ENCODE results near the gene FIP1L1. TPM values are rescaled to one million over a fixed set of nuclear protein-coding genes. Genes with fewer than 3 reads are reported as not detected.

Gene FIP1L1
- total and polyA plus RNA-seq, 9 of the 15 experiments (the other 6 are each of a cell fraction or from before 2014, with no cell fraction given) = 34.6 to 137 (median 72.0) TPM

- TF ChIP-seq ZBTB40 (IDR thresholded peaks at IDR 0.05) (peak; percentile 70), ZBTB40 (CRISPR knock-in tag; IDR thresholded peaks at IDR 0.05) (no peak), ZNF778 (CRISPR knock-in tag; IDR thresholded peaks at IDR 0.05) (no peak), CHAMP1 (IDR thresholded peaks at IDR 0.05) (peak; percentile 30; the same call in 1 of the 2 replicates), MTA3 (IDR thresholded peaks at IDR 0.05; ENCODE audit: borderline replicate concordance) (no peak), BRCA1 (IDR thresholded peaks at IDR 0.05) (no peak), BRCA1 (CRISPR knock-in tag; IDR thresholded peaks at IDR 0.05) (no peak), ZNF395 (CRISPR knock-in tag; IDR thresholded peaks at IDR 0.05) (peak; percentile 65; the same call in 1 of the 2 replicates), SIN3A (IDR thresholded peaks at IDR 0.05; ENCODE audit: borderline replicate concordance in 2 of 2, control insufficient read depth in 1 of 2, low read depth in 2 of 2, low read length in 2 of 2) (peak; percentile 100), HMGN3 (IDR thresholded peaks at IDR 0.05; ENCODE audit: borderline replicate concordance, extremely low read depth, insufficient read length, low read depth, low read length) (peak; percentile 45), L3MBTL2 (IDR thresholded peaks at IDR 0.05) (peak; percentile 85)
These were observed 11.7 kb upstream of the FIP1L1 start, which contains the start of gene SCFD2 (continued) for GRCh38 chr4:53365486-53366300.

All from K562 (cell line).